A549 (cell line): Measurements from ENCODE around the gene GCLC. TPM values are rescaled to one million over a fixed set of nuclear protein-coding genes. Genes with fewer than 3 reads are reported as not detected.
A peak's percentile ranks its signal among the peaks of the same experiment; 100 is the strongest.
"Not testable (repeated sequence)": the region's sequence is repeated elsewhere in the genome, so short reads cannot be mapped to it uniquely, and the experiment has no call there.

Experiments
- ATAC-seq, 2 experiments: fragments of 200-7000 bp in 1 of 2; fragments of >200 bp in 1 of 2; cut with Nextera tagmentation in 1 of 2; cut with Tn5 transposase in 1 of 2; 3 replicates each; pipeline versions ENCODE4 v1.8.0 to v1.9.1; 2018 to 2020; ENCODE audit warnings: mild to moderate bottlenecking in 1 of 2, moderate library complexity in 1 of 2
- CTCF ChIA-PET: fragments of 300-600 bp; sonication (Branson Sonifier 250); formaldehyde crosslinking; extraction: SDS; loops from one replicate; lab custom pipeline; 2021; ENCODE audit warnings: antibody characterized with exemption, inconsistent platforms; lab: Yijun Ruan, JAX
- POLR2A ChIA-PET: fragments of 350-600 bp; formaldehyde crosslinking; extraction: SDS; loops from one replicate; lab custom pipeline; 2021; ENCODE audit warnings: antibody characterized with exemption, inconsistent platforms; lab: Yijun Ruan, JAX
- DNase-seq, 2 experiments: peaks; one replicate each; pipeline versions ENCODE4 v3.0.0 to v3.0.0-alpha.2; 2011 to 2016; ENCODE audit warnings: low read depth in 1 of 2, low spot score in 1 of 2
- FAIRE-seq: peaks from 2 replicates; lab custom pipeline; 2011; peaks lifted over from hg19 to GRCh38; lab: Jason Lieb, UNC
- H3K27ac ChIP-seq, 2 experiments: fragments of >200 bp; sonication (Bioruptor Twin); formaldehyde crosslinking; 3 replicates each; pipeline ENCODE4 v1.5.1; 2016 to 2017
- H3K4me1 ChIP-seq: fragments of >200 bp; sonication (Bioruptor Twin); formaldehyde crosslinking; 3 replicates; pipeline ENCODE4 v1.6.1; 2016
- H3K4me2 ChIP-seq: fragments of >200 bp; sonication (Bioruptor Twin); formaldehyde crosslinking; 3 replicates; pipeline ENCODE4 v1.6.1; 2016
- H3K4me3 ChIP-seq: fragments of >200 bp; sonication (Bioruptor Twin); formaldehyde crosslinking; 3 replicates; pipeline ENCODE4 v1.5.1; 2016
- H3K9me3 ChIP-seq: fragments of >200 bp; sonication (Bioruptor Twin); formaldehyde crosslinking; 3 replicates; pipeline ENCODE4 v1.6.1; 2016
- CBX8 ChIP-seq: fragments of 200-600 bp; sonication (generic); IDR thresholded peaks from 2 replicates; pipeline ENCODE4 v1.6.1; 2016
- CHD2 ChIP-seq: fragments of 150-350 bp; IDR thresholded peaks from 2 replicates; pipeline ENCODE4 v1.6.1; 2014; ENCODE audit warnings: low read length; ENCODE audit not compliant: partially characterized antibody
- CHD4 ChIP-seq: fragments of 200-600 bp; sonication (generic); IDR thresholded peaks from 2 replicates; pipeline ENCODE4 v1.6.1; 2016; ENCODE audit warnings: antibody characterized with exemption, mild to moderate bottlenecking, borderline replicate concordance
- EHMT2 ChIP-seq: fragments of 200-600 bp; sonication (generic); IDR thresholded peaks from 2 replicates; pipeline ENCODE4 v1.6.1; 2016; ENCODE audit warnings: antibody characterized with exemption, low read depth, mild to moderate bottlenecking, moderate library complexity
- GATA3 ChIP-seq: IDR thresholded peaks from 2 replicates; pipeline ENCODE4 v1.6.1; 2012; ENCODE audit warnings: borderline replicate concordance
- HOXB13 ChIP-seq: fragments of 250-450 bp; sonication (Bioruptor Pico); IDR thresholded peaks from 2 replicates; pipeline ENCODE4 v1.5.0; 2020; ENCODE audit warnings: low read depth, mild to moderate bottlenecking, moderate library complexity
- JUN ChIP-seq, 2 experiments: fragments of >200 bp; sonication (Bioruptor Twin); formaldehyde crosslinking; IDR thresholded peaks; 2 replicates in 1 of 2; 3 replicates in 1 of 2; pipeline ENCODE4 v1.6.1; 2016 to 2017
- JUNB ChIP-seq: fragments of >200 bp; sonication (Bioruptor Twin); formaldehyde crosslinking; IDR thresholded peaks from 2 replicates; pipeline ENCODE4 v1.6.1; 2016
- MAFK ChIP-seq: fragments of 450-650 bp; IDR thresholded peaks from 2 replicates; pipeline ENCODE4 v1.6.1; 2014; ENCODE audit not compliant: partially characterized antibody
- NFE2L2 ChIP-seq: fragments of 150-350 bp; conservative IDR thresholded peaks from 2 replicates; pipeline ENCODE4 v1.6.1; 2014; ENCODE audit warnings: low read length
- NPAS2 ChIP-seq: fragments of 250-450 bp; sonication (Bioruptor Pico); IDR thresholded peaks from 2 replicates; pipeline ENCODE4 v1.8.0; 2022; ENCODE audit warnings: mild to moderate bottlenecking, moderate library complexity, borderline replicate concordance
- PHF8 ChIP-seq: fragments of 200-600 bp; sonication (generic); IDR thresholded peaks from 2 replicates; pipeline ENCODE4 v1.6.1; 2016; ENCODE audit warnings: low read depth, mild to moderate bottlenecking, antibody characterized with exemption, moderate library complexity, borderline replicate concordance
- POLR2AphosphoS2 ChIP-seq: conservative IDR thresholded peaks from 2 replicates; pipeline ENCODE4 v1.6.1; 2012; ENCODE audit warnings: low read length, improper control_type of control experiment, inconsistent platforms
- RNF2 ChIP-seq: fragments of 200-600 bp; sonication (generic); IDR thresholded peaks from 2 replicates; pipeline ENCODE4 v1.6.1; 2016; ENCODE audit warnings: low read depth, mild to moderate bottlenecking, antibody characterized with exemption, moderate library complexity, borderline replicate concordance
- SMC3 ChIP-seq: fragments of >200 bp; sonication (Bioruptor Twin); formaldehyde crosslinking; IDR thresholded peaks from 3 replicates; pipeline ENCODE4 v1.6.1; 2018; ENCODE audit warnings: inconsistent platforms
- SREBF2 ChIP-seq: fragments of 450-650 bp; IDR thresholded peaks from 2 replicates; pipeline ENCODE4 v1.6.1; 2014; ENCODE audit warnings: mild to moderate bottlenecking, moderate library complexity
- TFCP2L1 ChIP-seq: fragments of 250-450 bp; sonication (Bioruptor Pico); IDR thresholded peaks from 2 replicates; pipeline ENCODE4 v1.5.0; 2021; ENCODE audit warnings: mild to moderate bottlenecking
- ZNF302 ChIP-seq: fragments of 250-450 bp; sonication (Bioruptor Pico); IDR thresholded peaks from 2 replicates; pipeline ENCODE4 v1.9.0; 2021; ENCODE audit warnings: inconsistent platforms, mild to moderate bottlenecking, moderate library complexity
- WGBS: methylation state at CpG from one replicate; pipeline ENCODE4 v1.1.6; 2017; ENCODE audit errors: missing lambda C conversion rate; 5-methylcytosine and 5-hydroxymethylcytosine counted together
- polyA plus RNA-seq, 4 experiments: library from polyadenylated mRNA; depleted of rRNA in 3 of 4; stranded (reverse); fragments of >200 nt; fragmentation: RNase III in 1 of 4; extraction: RNeasy Plus Mini Kit Qiagen cat#74134 plus additional on column Dnase treatment in 1 of 4; gene quantifications; 2 replicates in 3 of 4; 3 replicates in 1 of 4; pipeline ENCODE4 v1.2.3, GENCODE V29; 2011 to 2017
- TF ChIP-seq, protein P1 (sequence below): fragments of >200 bp; sonication (Bioruptor Twin); formaldehyde crosslinking; IDR thresholded peaks from 3 replicates; pipeline ENCODE4 v1.6.1; 2016
- TF ChIP-seq, protein P2 (sequence below): IDR thresholded peaks from 2 replicates; pipeline ENCODE4 v1.6.1; 2012; ENCODE audit warnings: low read depth, borderline replicate concordance
- TF ChIP-seq, protein P3 (sequence below): fragments of 250-450 bp; sonication (Bioruptor Pico); IDR thresholded peaks from 2 replicates; pipeline ENCODE4 v1.5.0; 2020; ENCODE audit warnings: low read depth, mild to moderate bottlenecking, moderate library complexity

The GCLC gene
- polyA plus RNA-seq, 2 of the 4 experiments (the other 2 are of a cell fraction) = 116 to 180 TPM

DNA sequence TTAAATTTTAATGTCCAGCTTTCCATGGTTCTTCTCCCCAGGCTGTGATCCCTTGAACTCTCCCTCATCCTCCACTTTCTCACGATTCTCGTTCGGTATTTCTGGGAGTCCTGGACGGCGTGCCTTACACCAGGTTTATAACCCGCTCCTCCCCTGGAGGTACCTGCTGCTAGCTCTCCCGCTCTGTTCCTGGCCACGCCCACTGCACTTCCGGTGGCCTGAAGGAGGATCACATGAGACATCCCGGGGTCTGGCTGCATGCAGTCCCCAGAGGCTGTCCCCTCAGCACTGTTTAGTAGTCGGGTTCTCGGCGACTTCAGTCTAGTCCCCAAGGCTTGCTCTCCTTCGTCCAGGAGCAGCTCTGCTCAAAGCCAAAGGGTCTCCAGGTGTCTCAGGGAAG is 28.4 kb upstream of the GCLC start:
- no peak for ATAC-seq
- TF ChIP-seq RNF2 (no peak), HOXB13 (no peak), CHD2 (no peak), EHMT2 (no peak), PHF8 (no peak), POLR2AphosphoS2 (no peak), CHD4 (no peak), TFCP2L1 (no peak), NPAS2 (CRISPR knock-in tag) (no peak), CBX8 (no peak), SREBF2 (no peak), JUNB (no peak), JUN (IDR thresholded peaks at IDR 0.05) (no peak), GATA3 (no peak), NFE2L2 (no peak)
- TF ChIP-seq, protein P1, sequence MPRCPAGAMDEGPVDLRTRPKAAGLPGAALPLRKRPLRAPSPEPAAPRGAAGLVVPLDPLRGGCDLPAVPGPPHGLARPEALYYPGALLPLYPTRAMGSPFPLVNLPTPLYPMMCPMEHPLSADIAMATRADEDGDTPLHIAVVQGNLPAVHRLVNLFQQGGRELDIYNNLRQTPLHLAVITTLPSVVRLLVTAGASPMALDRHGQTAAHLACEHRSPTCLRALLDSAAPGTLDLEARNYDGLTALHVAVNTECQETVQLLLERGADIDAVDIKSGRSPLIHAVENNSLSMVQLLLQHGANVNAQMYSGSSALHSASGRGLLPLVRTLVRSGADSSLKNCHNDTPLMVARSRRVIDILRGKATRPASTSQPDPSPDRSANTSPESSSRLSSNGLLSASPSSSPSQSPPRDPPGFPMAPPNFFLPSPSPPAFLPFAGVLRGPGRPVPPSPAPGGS = no peak
- TF ChIP-seq, protein P2, sequence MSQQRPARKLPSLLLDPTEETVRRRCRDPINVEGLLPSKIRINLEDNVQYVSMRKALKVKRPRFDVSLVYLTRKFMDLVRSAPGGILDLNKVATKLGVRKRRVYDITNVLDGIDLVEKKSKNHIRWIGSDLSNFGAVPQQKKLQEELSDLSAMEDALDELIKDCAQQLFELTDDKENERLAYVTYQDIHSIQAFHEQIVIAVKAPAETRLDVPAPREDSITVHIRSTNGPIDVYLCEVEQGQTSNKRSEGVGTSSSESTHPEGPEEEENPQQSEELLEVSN = no peak
- TF ChIP-seq, all 56 proteins: peak for 0
- 98% methylated on average over 12 of the region's 14 CpGs for WGBS

DNA sequence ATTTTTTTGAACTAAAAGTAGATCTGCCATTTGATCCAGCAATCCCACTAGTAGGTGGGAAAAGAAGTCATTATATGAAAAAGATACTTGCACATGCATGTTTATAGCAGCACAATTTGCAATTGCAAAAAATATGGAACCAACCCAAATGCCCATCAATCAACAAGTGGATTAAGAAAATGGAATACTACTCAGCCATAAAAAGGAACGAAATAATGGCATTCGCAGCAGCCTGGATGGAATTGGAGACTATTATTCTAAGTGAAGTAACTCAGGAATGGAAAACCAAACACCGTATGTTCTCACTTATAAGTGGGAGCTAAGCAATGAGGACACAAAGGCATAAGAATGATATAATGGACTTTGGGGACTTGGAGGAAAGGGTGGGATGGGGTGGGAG is 27.5 kb upstream of the GCLC start:
- 95% methylated on average over 3 of the region's 3 CpGs for WGBS
- H3K4me2 ChIP-seq, H3K4me1 ChIP-seq, H3K27ac ChIP-seq, FAIRE-seq, POLR2A ChIA-PET, H3K4me3 ChIP-seq, ATAC-seq, H3K9me3 ChIP-seq, CTCF ChIA-PET, DNase-seq: not testable (repeated sequence)

More for the DNA sequence above, 28.4 kb upstream of the GCLC start:
- CTCF ChIA-PET = no interaction called here
- DNase-seq = no peak
- no peak overlapping the region for H3K27ac ChIP-seq
- FAIRE-seq = no peak
- H3K4me3 ChIP-seq = no peak overlapping the region
- no peaks in the 10 kb centered on the region for H3K9me3 ChIP-seq
- H3K4me2 ChIP-seq = no peak overlapping the region
- H3K4me1 ChIP-seq = no peaks in the 10 kb centered on the region
- POLR2A ChIA-PET = no interaction called here

DNA sequence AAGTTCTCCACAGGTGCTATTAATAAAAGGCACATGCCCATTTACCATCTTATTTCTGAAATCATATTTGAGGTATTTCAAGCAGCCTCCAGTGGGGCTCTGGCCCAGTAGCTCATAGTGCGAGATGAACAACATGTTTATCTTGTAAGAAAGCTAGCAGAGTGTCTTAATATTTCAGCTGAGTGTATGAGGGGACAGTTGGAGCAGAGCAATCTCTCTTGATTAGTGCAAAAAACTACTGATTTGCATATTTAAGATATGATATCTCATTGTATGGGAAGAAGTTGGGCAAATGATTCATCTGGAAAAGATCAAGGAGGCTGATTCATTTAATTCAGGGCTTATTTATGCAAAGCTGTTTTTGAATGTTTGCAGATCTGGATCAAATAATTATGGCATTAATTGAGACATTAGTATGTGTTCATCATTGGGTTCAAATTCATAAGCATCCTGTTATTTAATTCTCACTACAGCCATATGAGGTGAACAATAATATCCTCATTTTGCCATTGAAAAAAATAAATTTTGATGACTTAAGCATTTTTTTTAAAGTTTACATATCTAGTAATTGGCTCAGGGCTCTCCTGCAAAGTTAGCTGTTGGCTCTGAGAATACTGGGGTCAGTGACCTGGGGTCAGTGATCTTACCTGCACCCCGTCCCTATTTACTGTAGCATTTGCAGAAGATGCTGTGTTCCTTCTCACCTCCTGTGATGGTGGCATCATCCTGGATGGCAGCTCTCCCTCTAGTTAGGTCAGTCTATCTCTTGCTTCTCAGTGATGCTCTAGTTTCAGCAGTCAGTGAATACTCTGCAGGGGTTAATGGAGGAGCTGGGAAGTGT is 24.1 kb upstream of the GCLC start:
- no peak for FAIRE-seq
- TF ChIP-seq SMC3 (no peak), ZNF302 (CRISPR knock-in tag) (no peak), MAFK (peak; percentile 95)
- TF ChIP-seq, protein P3, sequence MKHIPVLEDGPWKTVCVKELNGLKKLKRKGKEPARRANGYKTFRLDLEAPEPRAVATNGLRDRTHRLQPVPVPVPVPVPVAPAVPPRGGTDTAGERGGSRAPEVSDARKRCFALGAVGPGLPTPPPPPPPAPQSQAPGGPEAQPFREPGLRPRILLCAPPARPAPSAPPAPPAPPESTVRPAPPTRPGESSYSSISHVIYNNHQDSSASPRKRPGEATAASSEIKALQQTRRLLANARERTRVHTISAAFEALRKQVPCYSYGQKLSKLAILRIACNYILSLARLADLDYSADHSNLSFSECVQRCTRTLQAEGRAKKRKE (CRISPR knock-in tag) = no peak
- TF ChIP-seq, all 56 proteins: peak for 1
- DNase-seq (no peak), ATAC-seq (no peak)
- Histone ChIP-seq H3K4me1 (no peaks in the 10 kb centered on the region), H3K27ac (no peak overlapping the region), H3K4me3 (no peak overlapping the region), H3K9me3 (no peaks in the 10 kb centered on the region), H3K4me2 (no peak overlapping the region)
- WGBS = 88% methylated on average over 2 of the region's 2 CpGs
- POLR2A ChIA-PET = no interaction called here
- CTCF ChIA-PET = no interaction called here
